H9 (cell line): ENCODE results near the gene CLEC1A. TPM values are rescaled to one million over a fixed set of nuclear protein-coding genes. Genes with fewer than 3 reads are reported as not detected.

Source experiments
- DNase-seq: peaks from one replicate; pipeline ENCODE4 v3.0.0-alpha.2; 2017
- H2AFZ ChIP-seq: one replicate; pipeline ENCODE4 v1.6.1; 2013; ENCODE audit warnings: mild to moderate bottlenecking, low read length, control low read depth, moderate library complexity
- H2AK5ac ChIP-seq: 2 replicates; pipeline ENCODE4 v1.6.1; 2013; ENCODE audit warnings: low read length, control low read depth, mixed read lengths; ENCODE audit not compliant: insufficient read length
- H2BK120ac ChIP-seq: one replicate; pipeline ENCODE4 v1.6.1; 2013; ENCODE audit warnings: low read depth, mild to moderate bottlenecking, low read length, control low read depth, inconsistent platforms; ENCODE audit not compliant: poor library complexity, severe bottlenecking
- H2BK12ac ChIP-seq: 2 replicates; pipeline ENCODE4 v1.6.1; 2013; ENCODE audit warnings: low read length, control low read depth, mixed read lengths, low read depth; ENCODE audit not compliant: insufficient read length
- H2BK15ac ChIP-seq: 2 replicates; pipeline ENCODE4 v1.6.1; 2013; ENCODE audit warnings: low read depth, low read length, control low read depth
- H2BK20ac ChIP-seq: one replicate; pipeline ENCODE4 v1.6.1; 2013; ENCODE audit warnings: low read depth, mild to moderate bottlenecking, low read length, control low read depth, inconsistent platforms; ENCODE audit not compliant: poor library complexity, severe bottlenecking
- H2BK5ac ChIP-seq: 2 replicates; pipeline ENCODE4 v1.6.1; 2013; ENCODE audit warnings: low read length, control low read depth, mixed read lengths; ENCODE audit not compliant: insufficient read length
- H3K14ac ChIP-seq: 2 replicates; pipeline ENCODE4 v1.6.1; 2013; ENCODE audit warnings: low read length, control low read depth; ENCODE audit not compliant: insufficient read depth
- H3K18ac ChIP-seq: 2 replicates; pipeline ENCODE4 v1.6.1; 2013; ENCODE audit warnings: low read depth, mild to moderate bottlenecking, mixed read lengths, low read length, control low read depth; ENCODE audit not compliant: insufficient read length
- H3K23ac ChIP-seq: 2 replicates; pipeline ENCODE4 v1.6.1; 2013; ENCODE audit warnings: low read length, control low read depth, mixed read lengths, low read depth; ENCODE audit not compliant: insufficient read length
- H3K23me2 ChIP-seq: 2 replicates; pipeline ENCODE4 v1.6.1; 2013; ENCODE audit warnings: low read depth, mild to moderate bottlenecking, mixed read lengths, low read length, control low read depth; ENCODE audit not compliant: insufficient read length, poor library complexity, severe bottlenecking
- H3K27ac ChIP-seq: 2 replicates; pipeline ENCODE4 v1.5.1; 2013; ENCODE audit warnings: low read length, control low read depth, mixed read lengths, low read depth; ENCODE audit not compliant: insufficient read length
- H3K27me3 ChIP-seq: 2 replicates; pipeline ENCODE4 v1.6.1; 2013; ENCODE audit warnings: low read length, control low read depth, inconsistent platforms; ENCODE audit not compliant: insufficient read depth
- H3K4ac ChIP-seq: 2 replicates; pipeline ENCODE4 v1.6.1; 2013; ENCODE audit warnings: low read depth, mild to moderate bottlenecking, control low read depth, inconsistent platforms, low read length, moderate library complexity
- H3K4me1 ChIP-seq: 2 replicates; pipeline ENCODE4 v1.6.1; 2013; ENCODE audit warnings: low read length, control low read depth, inconsistent platforms; ENCODE audit not compliant: insufficient read depth
- H3K4me2 ChIP-seq: 2 replicates; pipeline ENCODE4 v1.6.1; 2013; ENCODE audit warnings: low read length, control low read depth, mixed read lengths; ENCODE audit not compliant: insufficient read length, insufficient read depth
- H3K56ac ChIP-seq: 2 replicates; pipeline ENCODE4 v1.6.1; 2013; ENCODE audit warnings: low read depth, mild to moderate bottlenecking, mixed read lengths, low read length, control low read depth; ENCODE audit not compliant: insufficient read length
- H3K79me1 ChIP-seq: 2 replicates; pipeline ENCODE4 v1.6.1; 2013; ENCODE audit warnings: low read depth, mild to moderate bottlenecking, moderate library complexity, low read length, control low read depth, inconsistent platforms; ENCODE audit not compliant: insufficient read depth, poor library complexity, severe bottlenecking
- H3K79me2 ChIP-seq: 2 replicates; pipeline ENCODE4 v1.6.1; 2013; ENCODE audit warnings: low read length, control low read depth, inconsistent platforms; ENCODE audit not compliant: insufficient read depth
- H3K9ac ChIP-seq: 2 replicates; pipeline ENCODE4 v1.6.1; 2013; ENCODE audit warnings: low read length, control low read depth, mixed read lengths; ENCODE audit not compliant: insufficient read length; ENCODE audit errors: extremely low read depth
- H3K9me3 ChIP-seq: one replicate; pipeline ENCODE4 v1.6.1; 2013; ENCODE audit warnings: low read depth, low read length, inconsistent platforms; ENCODE audit not compliant: control insufficient read depth
- H3T11ph ChIP-seq: one replicate; pipeline ENCODE4 v1.6.1; 2013; ENCODE audit warnings: mild to moderate bottlenecking, low read length, control low read depth, inconsistent platforms
- H4K20me1 ChIP-seq: one replicate; pipeline ENCODE4 v1.6.1; 2013; ENCODE audit not compliant: control insufficient read depth, insufficient read length, insufficient read depth
- H4K5ac ChIP-seq: 2 replicates; pipeline ENCODE4 v1.6.1; 2013; ENCODE audit warnings: low read depth, mild to moderate bottlenecking, mixed read lengths, low read length, control low read depth; ENCODE audit not compliant: insufficient read length
- H4K8ac ChIP-seq: replicated peaks from 2 replicates; pipeline ENCODE4 v1.6.1; 2013; ENCODE audit warnings: low read length, control low read depth, mixed read lengths, low read depth; ENCODE audit not compliant: insufficient read length
- H4K91ac ChIP-seq: 2 replicates; pipeline ENCODE4 v1.6.1; 2013; ENCODE audit warnings: low read depth, mild to moderate bottlenecking, moderate library complexity, mixed read lengths, low read length, control low read depth; ENCODE audit not compliant: insufficient read length
- H3K27ac Mint-ChIP-seq, 3 experiments: 2 replicates in 2 of 3; 3 replicates in 1 of 3; pipeline ENCODE4 v1.8.0; 2020 to 2021; ENCODE audit warnings: mixed read lengths in 3 of 3, mild to moderate bottlenecking in 1 of 3, moderate library complexity in 1 of 3
- H3K27me3 Mint-ChIP-seq: 2 replicates; pipeline ENCODE4 v1.8.0; 2021; ENCODE audit warnings: low read depth, mild to moderate bottlenecking, moderate library complexity, mixed read lengths
- H3K36me3 Mint-ChIP-seq, 3 experiments: 2 replicates in 2 of 3; 3 replicates in 1 of 3; pipeline ENCODE4 v1.8.0; 2020 to 2021; ENCODE audit warnings: low read depth in 3 of 3, mixed read lengths in 3 of 3; ENCODE audit not compliant: insufficient read depth in 1 of 3
- H3K4me1 Mint-ChIP-seq, 2 experiments: 2 replicates each; pipeline ENCODE4 v1.8.0; 2020; ENCODE audit warnings: mixed read lengths in 2 of 2
- H3K4me3 Mint-ChIP-seq, 2 experiments: 2 replicates in 1 of 2; 3 replicates in 1 of 2; pipeline ENCODE4 v1.8.0; 2020 to 2021; ENCODE audit warnings: mild to moderate bottlenecking in 2 of 2, mixed read lengths in 2 of 2, moderate library complexity in 1 of 2
- H3K9me3 Mint-ChIP-seq, 2 experiments: 2 replicates in 1 of 2; 3 replicates in 1 of 2; pipeline ENCODE4 v1.8.0; 2020; ENCODE audit warnings: mild to moderate bottlenecking in 2 of 2, mixed read lengths in 2 of 2, moderate library complexity in 1 of 2
- WGBS: extraction: QIAGEN DNeasy Blood & Tissue Kit; methylation state at CpG from one replicate; pipeline ENCODE4 v1.1.7; 2013; ENCODE audit warnings: missing lambda C conversion rate, low lambda C conversion rate, mixed read lengths; ENCODE audit not compliant: insufficient read length; ENCODE audit errors: extremely low coverage; 5-methylcytosine and 5-hydroxymethylcytosine counted together
- total RNA-seq: library from RNA; stranded (reverse); gene quantifications from 2 replicates; pipeline ENCODE4 v1.2.1, GENCODE V29; 2021
- TF ChIP-seq, protein P1 (sequence below): fragments of 200-600 bp; sonication (generic); conservative IDR thresholded peaks from 3 replicates; pipeline ENCODE4 v1.8.0; 2021; ENCODE audit warnings: antibody characterized with exemption, mild to moderate bottlenecking

The CLEC1A gene
- total RNA-seq, 1 experiment from 2014 or later, result not detected

- WGBS, result no CpG with 5 or more reads among the region's 1 CpG
- H3K27me3 Mint-ChIP-seq, result no peaks in the 10 kb centered on the region
- Histone ChIP-seq H2BK5ac (no peak overlapping the region), H3K18ac (no peak overlapping the region), H3K27ac (no peak overlapping the region), H3K79me2 (no peaks in the 10 kb centered on the region), H2AK5ac (no peak overlapping the region), H3K23ac (no peak overlapping the region), H2AFZ (no peak overlapping the region), H2BK20ac (no peak overlapping the region), H3K79me1 (no peaks in the 10 kb centered on the region), H4K20me1 (no peaks in the 10 kb centered on the region), H3K14ac (no peak overlapping the region), H4K91ac (no peak overlapping the region), H4K5ac (no peak overlapping the region), H3K27me3 (no peaks in the 10 kb centered on the region), H3K9ac (no peak overlapping the region), H3K23me2 (no peaks in the 10 kb centered on the region), H3K9me3 (no peaks in the 10 kb centered on the region), H3K56ac (no peak overlapping the region), H2BK12ac (no peak overlapping the region), H3K4me2 (no peak overlapping the region), H3T11ph (no peak overlapping the region), H3K4ac (no peak overlapping the region), H2BK15ac (no peak overlapping the region), H4K8ac (no peak overlapping the region), H3K4me1 (peaks cover 5% of the 10 kb centered on the region; the same call in 1 of the 2 replicates), H2BK120ac (no peak overlapping the region)
- no peak overlapping the region for H3K27ac Mint-ChIP-seq
- H3K36me3 Mint-ChIP-seq, result no peaks in the 10 kb centered on the region
- H3K9me3 Mint-ChIP-seq, result no peaks in the 10 kb centered on the region; a peak in 2 of 5 replicates
- TF ChIP-seq, protein P1, sequence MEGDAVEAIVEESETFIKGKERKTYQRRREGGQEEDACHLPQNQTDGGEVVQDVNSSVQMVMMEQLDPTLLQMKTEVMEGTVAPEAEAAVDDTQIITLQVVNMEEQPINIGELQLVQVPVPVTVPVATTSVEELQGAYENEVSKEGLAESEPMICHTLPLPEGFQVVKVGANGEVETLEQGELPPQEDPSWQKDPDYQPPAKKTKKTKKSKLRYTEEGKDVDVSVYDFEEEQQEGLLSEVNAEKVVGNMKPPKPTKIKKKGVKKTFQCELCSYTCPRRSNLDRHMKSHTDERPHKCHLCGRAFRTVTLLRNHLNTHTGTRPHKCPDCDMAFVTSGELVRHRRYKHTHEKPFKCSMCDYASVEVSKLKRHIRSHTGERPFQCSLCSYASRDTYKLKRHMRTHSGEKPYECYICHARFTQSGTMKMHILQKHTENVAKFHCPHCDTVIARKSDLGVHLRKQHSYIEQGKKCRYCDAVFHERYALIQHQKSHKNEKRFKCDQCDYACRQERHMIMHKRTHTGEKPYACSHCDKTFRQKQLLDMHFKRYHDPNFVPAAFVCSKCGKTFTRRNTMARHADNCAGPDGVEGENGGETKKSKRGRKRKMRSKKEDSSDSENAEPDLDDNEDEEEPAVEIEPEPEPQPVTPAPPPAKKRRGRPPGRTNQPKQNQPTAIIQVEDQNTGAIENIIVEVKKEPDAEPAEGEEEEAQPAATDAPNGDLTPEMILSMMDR, result no peak
- peaks cover 18 to 22% of the 10 kb centered on the region in 2 experiments for H3K4me1 Mint-ChIP-seq
- H3K4me3 Mint-ChIP-seq, result no peak overlapping the region
- no peak for DNase-seq
Measured at GRCh38 chr12:10126413-10126812, 27.6 kb upstream of the CLEC1A start.
